Immature natural killer cell (primary cell): ENCODE results near the gene NCKAP5L. TPM values are rescaled to one million over a fixed set of nuclear protein-coding genes. Genes with fewer than 3 reads are reported as not detected.
"Not testable (repeated sequence)": the region's sequence is repeated elsewhere in the genome, so short reads cannot be mapped to it uniquely, and the experiment has no call there.

ENCODE experiments used
- DNase-seq, 3 donors: peaks; one replicate each; pipeline ENCODE4 v3.0.0; 2022; ENCODE audit warnings: mixed read lengths in 1 of 3
- H3K27ac Mint-ChIP-seq, 6 donors: one replicate each; pipeline ENCODE4 v1.8.0; 2020; ENCODE audit warnings: mixed read lengths in 6 of 6, mild to moderate bottlenecking in 5 of 6, inconsistent platforms in 4 of 6, moderate library complexity in 3 of 6
- H3K27me3 Mint-ChIP-seq, 3 donors: one replicate each; pipeline ENCODE4 v1.8.0; 2020 to 2021; ENCODE audit warnings: low read depth in 3 of 3, mild to moderate bottlenecking in 3 of 3, mixed read lengths in 3 of 3, moderate library complexity in 3 of 3, inconsistent platforms in 1 of 3
- H3K36me3 Mint-ChIP-seq, 3 donors: one replicate each; pipeline ENCODE4 v1.8.0; 2020; ENCODE audit warnings: mixed read lengths in 3 of 3, inconsistent platforms in 2 of 3, mild to moderate bottlenecking in 2 of 3
- H3K4me1 Mint-ChIP-seq, 2 donors: one replicate each; pipeline ENCODE4 v1.8.0; 2020; ENCODE audit warnings: inconsistent platforms in 2 of 2, mild to moderate bottlenecking in 2 of 2, mixed read lengths in 2 of 2, moderate library complexity in 1 of 2
- H3K4me3 Mint-ChIP-seq, 5 donors: one replicate each; pipeline ENCODE4 v1.8.0; 2020; ENCODE audit warnings: mild to moderate bottlenecking in 5 of 5, mixed read lengths in 5 of 5, inconsistent platforms in 3 of 5, moderate library complexity in 3 of 5
- H3K9me3 Mint-ChIP-seq, 6 donors: one replicate each; pipeline ENCODE4 v1.8.0; 2020; ENCODE audit warnings: mild to moderate bottlenecking in 6 of 6, mixed read lengths in 6 of 6, inconsistent platforms in 4 of 6, moderate library complexity in 3 of 6
- polyA plus RNA-seq, 3 donors: library from polyadenylated mRNA; unstranded; fragments of 300-500 nt; fragmentation: Illumina TruSeq; gene quantifications; one replicate each; pipeline ENCODE4 v1.2.3, GENCODE V29; 2021

The NCKAP5L gene, protein sequence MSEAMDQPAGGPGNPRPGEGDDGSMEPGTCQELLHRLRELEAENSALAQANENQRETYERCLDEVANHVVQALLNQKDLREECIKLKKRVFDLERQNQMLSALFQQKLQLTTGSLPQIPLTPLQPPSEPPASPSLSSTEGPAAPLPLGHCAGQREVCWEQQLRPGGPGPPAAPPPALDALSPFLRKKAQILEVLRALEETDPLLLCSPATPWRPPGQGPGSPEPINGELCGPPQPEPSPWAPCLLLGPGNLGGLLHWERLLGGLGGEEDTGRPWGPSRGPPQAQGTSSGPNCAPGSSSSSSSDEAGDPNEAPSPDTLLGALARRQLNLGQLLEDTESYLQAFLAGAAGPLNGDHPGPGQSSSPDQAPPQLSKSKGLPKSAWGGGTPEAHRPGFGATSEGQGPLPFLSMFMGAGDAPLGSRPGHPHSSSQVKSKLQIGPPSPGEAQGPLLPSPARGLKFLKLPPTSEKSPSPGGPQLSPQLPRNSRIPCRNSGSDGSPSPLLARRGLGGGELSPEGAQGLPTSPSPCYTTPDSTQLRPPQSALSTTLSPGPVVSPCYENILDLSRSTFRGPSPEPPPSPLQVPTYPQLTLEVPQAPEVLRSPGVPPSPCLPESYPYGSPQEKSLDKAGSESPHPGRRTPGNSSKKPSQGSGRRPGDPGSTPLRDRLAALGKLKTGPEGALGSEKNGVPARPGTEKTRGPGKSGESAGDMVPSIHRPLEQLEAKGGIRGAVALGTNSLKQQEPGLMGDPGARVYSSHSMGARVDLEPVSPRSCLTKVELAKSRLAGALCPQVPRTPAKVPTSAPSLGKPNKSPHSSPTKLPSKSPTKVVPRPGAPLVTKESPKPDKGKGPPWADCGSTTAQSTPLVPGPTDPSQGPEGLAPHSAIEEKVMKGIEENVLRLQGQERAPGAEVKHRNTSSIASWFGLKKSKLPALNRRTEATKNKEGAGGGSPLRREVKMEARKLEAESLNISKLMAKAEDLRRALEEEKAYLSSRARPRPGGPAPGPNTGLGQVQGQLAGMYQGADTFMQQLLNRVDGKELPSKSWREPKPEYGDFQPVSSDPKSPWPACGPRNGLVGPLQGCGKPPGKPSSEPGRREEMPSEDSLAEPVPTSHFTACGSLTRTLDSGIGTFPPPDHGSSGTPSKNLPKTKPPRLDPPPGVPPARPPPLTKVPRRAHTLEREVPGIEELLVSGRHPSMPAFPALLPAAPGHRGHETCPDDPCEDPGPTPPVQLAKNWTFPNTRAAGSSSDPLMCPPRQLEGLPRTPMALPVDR (N-terminal part only)
- polyA plus RNA-seq = 1 to 10 TPM in 2 of 3 donors, not detected in 1; 1.0 to 5.6 TPM

GRCh38 chr12:49828133-49829091 lies at the start of gene NCKAP5L:
Gene NCKAP5L (minus strand): TSS chr12:49828413. CDS start chr12:49804044, 24,369 bp downstream.
- Mint-ChIP-seq H3K9me3 (no peaks in the 10 kb centered on the region), H3K4me3 (peak within 1 kb of the TSS; percentile 95 to 99 (median 96)), H3K27me3 (peaks cover 0 to 7% (median 7%) of the 10 kb centered on the region in 3 donors), H3K36me3 (no peaks in the 10 kb centered on the region), H3K4me1 (peaks cover 23 to 26% of the 10 kb centered on the region in 2 donors), H3K27ac (peak within 1 kb of the TSS; percentile 86 to 97 (median 92))
- peak; percentile 93 to 95 (median 94) for DNase-seq

DNA sequence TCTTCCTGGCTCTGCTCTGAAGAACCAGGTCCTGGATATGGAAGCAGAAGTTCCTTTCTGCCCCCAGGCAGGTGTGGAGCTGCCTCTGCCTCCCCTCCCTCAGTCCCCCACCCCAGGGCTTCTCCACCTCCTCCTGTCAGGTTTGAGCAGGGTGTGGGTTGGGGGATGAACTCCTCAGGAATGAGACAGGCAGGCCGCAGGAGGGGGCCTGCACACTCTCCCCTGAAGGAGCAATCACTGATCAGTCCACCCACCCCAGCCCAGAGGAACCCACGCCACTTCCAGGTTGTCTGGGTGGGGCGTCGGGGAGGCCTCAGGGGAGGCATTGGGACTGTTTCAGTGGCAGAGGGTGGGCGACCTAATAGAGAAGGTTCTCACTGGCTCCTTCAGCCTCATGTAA lies 48.9 kb upstream of the NCKAP5L start:
- no peak for DNase-seq
- Mint-ChIP-seq H3K27me3 (no peaks in the 10 kb centered on the region), H3K27ac (no peak overlapping the region), H3K4me1 (no peaks in the 10 kb centered on the region), H3K4me3 (no peak overlapping the region), H3K9me3 (peaks cover 0 to 3% (median 0%) of the 10 kb centered on the region in 6 donors), H3K36me3 (no peaks in the 10 kb centered on the region)

GRCh38 chr12:49876070-49876469 lies 47.9 kb upstream of the NCKAP5L start:
- Mint-ChIP-seq H3K27me3 (no peaks in the 10 kb centered on the region), H3K4me1 (no peaks in the 10 kb centered on the region), H3K36me3 (no peaks in the 10 kb centered on the region), H3K9me3 (peaks cover 0 to 3% (median 0%) of the 10 kb centered on the region in 6 donors), H3K27ac (no peak overlapping the region), H3K4me3 (no peak overlapping the region)
- DNase-seq = no peak

GRCh38 chr12:49875115-49875720 lies 47.0 kb upstream of the NCKAP5L start:
- no peak for DNase-seq
- peaks cover 0 to 3% (median 0%) of the 10 kb centered on the region in 6 donors for H3K9me3 Mint-ChIP-seq

GRCh38 chr12:49874142-49874897 lies 46.1 kb upstream of the NCKAP5L start:
- no peak for DNase-seq
- Mint-ChIP-seq H3K9me3 (peaks cover 0 to 3% (median 0%) of the 10 kb centered on the region in 6 donors), H3K27me3 (no peaks in the 10 kb centered on the region), H3K36me3 (no peaks in the 10 kb centered on the region), H3K27ac (no peak overlapping the region), H3K4me3 (no peak overlapping the region), H3K4me1 (no peaks in the 10 kb centered on the region)

More at GRCh38 chr12:49875115-49875720, 47.0 kb upstream of the NCKAP5L start:
- no peak overlapping the region for H3K27ac Mint-ChIP-seq
- no peak overlapping the region for H3K4me3 Mint-ChIP-seq
- H3K4me1 Mint-ChIP-seq = no peaks in the 10 kb centered on the region
- H3K36me3 Mint-ChIP-seq = no peaks in the 10 kb centered on the region
- H3K27me3 Mint-ChIP-seq = no peaks in the 10 kb centered on the region

DNA sequence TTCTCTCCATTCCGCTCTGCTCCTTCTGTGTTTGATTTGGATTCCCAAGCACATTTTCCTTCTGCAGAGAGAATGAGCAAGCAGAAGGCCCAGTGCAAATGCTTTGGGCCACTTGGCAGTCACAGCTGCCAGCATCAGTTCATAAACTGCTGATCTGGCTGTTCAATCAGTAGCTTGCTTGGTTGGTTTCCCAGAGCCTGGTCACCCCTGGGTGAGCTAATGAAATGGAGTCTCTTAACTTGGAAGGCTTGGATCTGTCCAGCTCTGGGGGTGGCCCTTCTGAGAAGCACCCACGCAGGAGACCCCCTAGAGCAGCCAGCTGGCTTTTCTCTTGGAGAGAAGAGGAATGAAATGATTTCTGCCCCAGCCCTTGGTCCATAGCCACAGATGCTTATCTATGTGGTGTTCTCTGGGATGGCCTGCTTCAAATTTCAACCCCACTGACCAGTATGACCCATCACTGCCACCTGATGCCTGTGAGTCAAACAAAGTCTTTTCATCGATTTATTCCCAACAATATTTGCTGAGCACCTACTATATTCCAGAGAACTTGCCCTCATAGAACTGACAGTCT lies 45.2 kb upstream of the NCKAP5L start:
- Mint-ChIP-seq H3K4me1 (no peaks in the 10 kb centered on the region), H3K9me3 (peaks cover 0 to 3% (median 0%) of the 10 kb centered on the region in 6 donors), H3K27ac (no peak overlapping the region), H3K4me3 (no peak overlapping the region), H3K27me3 (peaks cover 0 to 2% (median 0%) of the 10 kb centered on the region in 3 donors), H3K36me3 (no peaks in the 10 kb centered on the region)
- DNase-seq = no peak

DNA sequence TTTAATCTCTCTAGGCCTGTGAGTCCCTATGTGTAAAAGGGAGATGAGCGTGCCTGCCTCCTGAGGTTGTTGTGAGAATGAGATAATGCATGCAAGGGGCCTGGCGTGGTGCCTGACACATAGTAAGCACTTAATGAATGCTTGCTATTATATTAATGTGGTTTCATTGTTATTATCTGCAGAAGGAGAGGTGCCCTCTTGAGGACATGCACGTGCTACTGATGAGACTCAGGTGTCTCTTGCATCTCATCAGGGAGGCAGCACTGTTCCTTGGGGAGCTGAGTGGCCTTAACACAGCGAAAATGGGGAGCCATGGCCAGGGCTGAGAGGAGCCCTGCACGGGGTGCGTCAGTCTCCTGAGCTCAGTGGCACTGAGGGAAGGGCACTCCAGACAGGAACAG lies 44.6 kb upstream of the NCKAP5L start:
- Mint-ChIP-seq H3K4me3 (no peak overlapping the region), H3K27ac (no peak overlapping the region), H3K4me1 (no peaks in the 10 kb centered on the region), H3K9me3 (peaks cover 0 to under 1% (median 0%) of the 10 kb centered on the region in 6 donors), H3K27me3 (peaks cover 0 to 2% (median 0%) of the 10 kb centered on the region in 3 donors), H3K36me3 (no peaks in the 10 kb centered on the region)
- DNase-seq = no peak

DNA sequence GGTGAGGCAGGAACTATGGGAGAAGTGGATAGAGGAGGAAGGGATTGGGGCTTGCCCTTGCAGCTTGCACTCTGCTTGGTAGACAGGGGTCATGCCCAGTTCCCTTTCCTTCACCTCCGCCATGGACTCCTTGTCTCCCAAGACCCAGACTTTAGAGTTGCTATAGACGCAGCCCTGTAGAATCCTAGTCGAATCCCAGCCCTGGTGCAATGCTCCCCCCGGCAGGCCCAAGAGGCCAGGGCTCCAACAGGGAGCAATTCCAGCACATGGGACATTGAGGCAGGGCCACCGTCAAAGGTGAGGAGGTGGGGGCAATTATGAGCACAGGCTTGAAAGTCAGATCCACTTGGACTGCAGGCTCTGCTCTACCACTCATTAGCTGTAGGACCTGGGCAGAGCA lies 44.2 kb upstream of the NCKAP5L start:
- DNase-seq = no peak
- Mint-ChIP-seq H3K27ac (no peak overlapping the region), H3K4me3 (no peak overlapping the region), H3K9me3 (no peaks in the 10 kb centered on the region), H3K27me3 (peaks cover 0 to 2% (median 0%) of the 10 kb centered on the region in 3 donors), H3K36me3 (no peaks in the 10 kb centered on the region), H3K4me1 (no peaks in the 10 kb centered on the region)

DNA sequence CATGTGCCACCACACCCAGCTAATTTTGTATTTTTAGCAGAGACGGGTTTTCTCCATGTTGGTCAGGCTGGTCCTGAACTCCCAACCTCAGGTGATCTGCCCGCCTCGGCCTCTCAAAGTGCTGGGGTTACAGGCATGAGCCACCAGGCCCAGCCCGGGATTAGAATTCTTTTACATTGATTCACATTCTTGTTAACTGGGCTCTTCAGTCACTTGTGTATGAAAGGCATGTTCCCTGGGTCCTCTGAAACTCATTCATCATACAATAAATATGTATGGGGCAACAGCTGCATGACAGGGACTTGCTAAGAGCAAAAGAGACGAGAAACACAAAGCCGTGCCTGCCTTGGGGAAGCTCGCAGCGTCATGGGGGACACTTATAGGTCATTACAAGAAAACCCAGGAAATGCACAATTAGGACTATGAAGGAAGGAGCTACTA lies 43.6 kb upstream of the NCKAP5L start:
- H3K36me3 Mint-ChIP-seq, DNase-seq, H3K9me3 Mint-ChIP-seq, H3K27me3 Mint-ChIP-seq, H3K4me1 Mint-ChIP-seq, H3K4me3 Mint-ChIP-seq, H3K27ac Mint-ChIP-seq: not testable (repeated sequence)

DNA sequence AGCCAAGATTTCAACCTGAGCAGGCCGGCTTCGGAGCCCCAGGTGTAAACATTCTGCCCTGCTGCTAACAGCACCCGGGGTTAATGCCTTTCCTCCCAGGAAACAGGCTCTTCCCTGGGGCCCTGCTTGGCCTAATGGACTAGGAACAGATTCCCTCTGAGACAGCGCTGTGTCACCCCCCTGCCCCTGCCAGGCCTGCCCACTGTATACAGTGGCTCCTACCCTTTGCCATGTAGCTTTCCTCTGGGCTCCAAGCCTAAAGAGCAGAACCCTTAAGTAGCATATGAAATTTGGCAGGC lies 43.0 kb upstream of the NCKAP5L start:
- peaks cover 0 to 2% of the 10 kb centered on the region in 2 donors for H3K4me1 Mint-ChIP-seq
- no peak for DNase-seq
- peaks cover 0 to 3% (median 2%) of the 10 kb centered on the region in 3 donors for H3K27me3 Mint-ChIP-seq
- no peak overlapping the region for H3K27ac Mint-ChIP-seq
- no peaks in the 10 kb centered on the region for H3K36me3 Mint-ChIP-seq
- no peak overlapping the region for H3K4me3 Mint-ChIP-seq
- H3K9me3 Mint-ChIP-seq = no peaks in the 10 kb centered on the region

GRCh38 chr12:49870501-49871262 lies 42.5 kb upstream of the NCKAP5L start:
- Mint-ChIP-seq H3K4me1 (peaks cover 0 to 2% of the 10 kb centered on the region in 2 donors), H3K9me3 (no peaks in the 10 kb centered on the region), H3K4me3 (no peak overlapping the region), H3K36me3 (no peaks in the 10 kb centered on the region), H3K27me3 (peaks cover 0 to 4% (median 3%) of the 10 kb centered on the region in 3 donors), H3K27ac (no peak overlapping the region)
- DNase-seq = no peak
